Fibroblast of skin of left biceps (primary cell): ENCODE results near the gene SMOC2.
"Not testable (repeated sequence)": the region's sequence is repeated elsewhere in the genome, so short reads cannot be mapped to it uniquely, and the experiment has no call there.

ENCODE experiments used
- DNase-seq, 2 experiments: peaks; one replicate each; pipeline ENCODE4 v3.0.0-alpha.2; 2013; ENCODE audit warnings: low read depth in 2 of 2

Gene SMOC2

GRCh38 chr6:168678588-168678987 is 237.6 kb downstream of the SMOC2 start:
- DNase-seq, result no peak

GRCh38 chr6:168681748-168682147 is 240.8 kb downstream of the SMOC2 start:
- no peak for DNase-seq

- DNase-seq, result no peak
These were observed 242.6 kb downstream of the SMOC2 start for GRCh38 chr6:168683621-168684020.

GRCh38 chr6:168684471-168684870 is 243.5 kb downstream of the SMOC2 start:
- DNase-seq, result no peak

GRCh38 chr6:168684906-168685305 is 243.9 kb downstream of the SMOC2 start:
- no peak for DNase-seq

- DNase-seq, result no peak
These were observed 245.2 kb downstream of the SMOC2 start for GRCh38 chr6:168686029-168686738.

- no peak for DNase-seq
These were observed 246.1 kb downstream of the SMOC2 start for GRCh38 chr6:168686831-168687730.

GRCh38 chr6:168690271-168690670 is 249.3 kb downstream of the SMOC2 start:
- no peak for DNase-seq

- DNase-seq, result no peak
These were observed 250.8 kb downstream of the SMOC2 start for GRCh38 chr6:168691774-168692173.

GRCh38 chr6:168692193-168692914 is 251.4 kb downstream of the SMOC2 start:
- no peak for DNase-seq

GRCh38 chr6:168692915-168693257 is 251.9 kb downstream of the SMOC2 start:
- not testable (repeated sequence) for DNase-seq

- DNase-seq, result not testable (repeated sequence)
These were observed 253.8 kb downstream of the SMOC2 start for GRCh38 chr6:168694797-168695196.

GRCh38 chr6:168695701-168696100 is 254.7 kb downstream of the SMOC2 start:
- no peak for DNase-seq

- no peak for DNase-seq
These were observed 257.9 kb downstream of the SMOC2 start for GRCh38 chr6:168698923-168699322.

GRCh38 chr6:168699631-168700295 is 258.8 kb downstream of the SMOC2 start:
- no peak for DNase-seq

- DNase-seq, result no peak
These were observed 259.9 kb downstream of the SMOC2 start for GRCh38 chr6:168700880-168701279.

GRCh38 chr6:168703990-168704389 is 263.0 kb downstream of the SMOC2 start:
- no peak for DNase-seq

GRCh38 chr6:168704678-168705077 is 263.7 kb downstream of the SMOC2 start:
- DNase-seq, result no peak

GRCh38 chr6:168705271-168705670 is 264.3 kb downstream of the SMOC2 start:
- not testable (repeated sequence) for DNase-seq

- no peak for DNase-seq
These were observed 265.6 kb downstream of the SMOC2 start for GRCh38 chr6:168706471-168707177.

- no peak for DNase-seq
These were observed 267.5 kb downstream of the SMOC2 start for GRCh38 chr6:168708526-168708925.
